ENCODE data around the gene SPTAN1. TPM values are rescaled to one million over a fixed set of nuclear protein-coding genes. Genes with fewer than 3 reads are reported as not detected.
"Not testable (repeated sequence)": the region's sequence is repeated elsewhere in the genome, so short reads cannot be mapped to it uniquely, and the experiment has no call there.

Gene SPTAN1
- total RNA-seq (ENCODE audit: unreplicated experiment), result 810 TPM
- long read RNA-seq, full-length matches to known transcripts, result 7 of 27 reads
- long read RNA-seq, partial matches to known transcripts, result 19 of 27 reads
- long read RNA-seq, other reads (novel, unspliced or antisense), result 1 of 27 reads

DNA sequence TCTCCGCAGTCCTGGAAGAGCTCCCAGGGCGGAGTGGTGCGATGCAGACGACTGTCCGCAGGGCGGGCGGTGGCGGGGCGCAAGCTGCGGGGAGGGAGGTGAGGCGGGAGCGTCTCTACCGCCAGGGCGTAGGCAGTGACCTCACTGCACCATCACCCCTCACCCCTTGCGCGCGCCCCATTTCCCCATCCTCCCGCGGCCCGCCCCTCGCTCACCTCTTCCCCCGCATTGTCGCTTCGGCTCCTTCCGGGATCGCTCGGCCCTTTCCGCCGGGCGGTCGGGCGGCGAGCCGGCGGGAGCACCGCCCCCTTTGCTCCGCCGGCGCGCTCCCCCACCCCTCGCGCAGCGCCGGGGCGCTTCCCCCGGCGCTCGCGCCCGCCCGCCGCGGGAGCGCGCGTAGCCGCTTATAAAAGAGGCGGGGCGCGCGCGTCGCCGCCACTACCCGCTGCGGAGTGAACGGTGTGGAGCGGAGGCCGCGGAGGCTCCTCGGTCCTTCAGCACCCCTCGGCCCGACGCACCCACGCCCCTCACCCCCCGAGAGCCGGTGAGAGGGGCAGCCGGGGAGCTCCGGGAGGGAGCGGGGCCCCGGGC is at the start of gene SPTAN1:
Gene SPTAN1, plus strand, starts transcription at position 435 of the 591 bp plus-strand sequence. CDS start 14,154 bp downstream, outside the sequence.
- TF ChIP-seq, protein P1, sequence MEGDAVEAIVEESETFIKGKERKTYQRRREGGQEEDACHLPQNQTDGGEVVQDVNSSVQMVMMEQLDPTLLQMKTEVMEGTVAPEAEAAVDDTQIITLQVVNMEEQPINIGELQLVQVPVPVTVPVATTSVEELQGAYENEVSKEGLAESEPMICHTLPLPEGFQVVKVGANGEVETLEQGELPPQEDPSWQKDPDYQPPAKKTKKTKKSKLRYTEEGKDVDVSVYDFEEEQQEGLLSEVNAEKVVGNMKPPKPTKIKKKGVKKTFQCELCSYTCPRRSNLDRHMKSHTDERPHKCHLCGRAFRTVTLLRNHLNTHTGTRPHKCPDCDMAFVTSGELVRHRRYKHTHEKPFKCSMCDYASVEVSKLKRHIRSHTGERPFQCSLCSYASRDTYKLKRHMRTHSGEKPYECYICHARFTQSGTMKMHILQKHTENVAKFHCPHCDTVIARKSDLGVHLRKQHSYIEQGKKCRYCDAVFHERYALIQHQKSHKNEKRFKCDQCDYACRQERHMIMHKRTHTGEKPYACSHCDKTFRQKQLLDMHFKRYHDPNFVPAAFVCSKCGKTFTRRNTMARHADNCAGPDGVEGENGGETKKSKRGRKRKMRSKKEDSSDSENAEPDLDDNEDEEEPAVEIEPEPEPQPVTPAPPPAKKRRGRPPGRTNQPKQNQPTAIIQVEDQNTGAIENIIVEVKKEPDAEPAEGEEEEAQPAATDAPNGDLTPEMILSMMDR (IDR thresholded peaks at IDR 0.05; ENCODE audit: unreplicated experiment), result no peak
- Mint-ChIP-seq H3K4me1 (ENCODE audit: unreplicated experiment) (peaks cover 24% of the 10 kb centered on the region), H3K27ac (ENCODE audit: unreplicated experiment) (peak within 1 kb of the TSS; percentile 96), H3K36me3 (ENCODE audit: low read depth, unreplicated experiment) (no peaks in the 10 kb centered on the region), H3K27me3 (ENCODE audit: unreplicated experiment) (peaks cover 7% of the 10 kb centered on the region), H3K9me3 (ENCODE audit: unreplicated experiment) (no peaks in the 10 kb centered on the region), H3K4me3 (ENCODE audit: unreplicated experiment) (peak within 1 kb of the TSS; percentile 94)
- DNase-seq (ENCODE audit: low spot score), result peak; percentile 92

DNA sequence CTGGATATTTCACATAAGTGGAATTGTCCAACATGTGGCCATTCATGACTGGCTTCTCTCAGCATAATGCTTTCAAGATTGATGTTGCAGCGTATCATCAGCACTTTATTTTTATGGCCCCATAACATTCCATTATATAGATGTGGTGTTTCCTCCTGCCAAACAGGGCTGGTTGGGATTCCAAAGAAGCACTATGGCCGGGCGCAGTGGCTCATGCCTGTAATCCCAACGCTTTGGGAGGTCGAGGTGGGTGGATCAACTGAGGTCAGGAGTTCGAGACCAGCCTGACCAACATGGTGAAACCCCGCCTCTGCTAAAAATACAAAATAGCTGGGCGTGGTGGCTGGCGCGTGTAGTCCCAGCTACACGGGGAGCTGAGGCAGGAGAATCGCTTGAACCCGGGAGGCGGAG is 49.0 kb upstream of the SPTAN1 start:
- Mint-ChIP-seq H3K4me3 (ENCODE audit: unreplicated experiment) (peak overlapping the region; percentile 57), H3K4me1 (ENCODE audit: unreplicated experiment) (peaks cover 23% of the 10 kb centered on the region), H3K36me3 (ENCODE audit: low read depth, unreplicated experiment) (peaks cover 27% of the 10 kb centered on the region)
- not testable (repeated sequence) for H3K9me3 Mint-ChIP-seq (ENCODE audit: unreplicated experiment); H3K27ac Mint-ChIP-seq (ENCODE audit: unreplicated experiment); DNase-seq (ENCODE audit: low spot score); H3K27me3 Mint-ChIP-seq (ENCODE audit: unreplicated experiment)

DNA sequence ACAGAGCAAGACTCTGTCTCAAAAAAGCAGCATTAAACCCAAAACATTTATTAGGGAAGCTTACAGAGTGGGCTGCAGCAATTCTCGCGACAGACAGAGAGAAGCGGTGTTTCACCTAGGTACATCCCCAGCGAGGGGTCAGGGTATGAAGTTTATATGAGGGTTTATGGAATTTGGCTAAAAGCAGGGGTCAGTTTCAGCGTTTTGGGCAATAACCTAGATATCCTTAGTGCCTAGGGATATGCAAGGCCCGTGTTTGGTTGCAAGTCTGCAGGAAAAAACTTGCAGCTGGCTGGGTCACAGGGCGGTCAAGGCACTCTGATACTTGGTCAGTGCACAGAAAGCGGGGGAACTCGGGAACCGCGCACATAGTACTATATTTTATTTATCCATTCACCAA is 48.5 kb upstream of the SPTAN1 start:
- H3K36me3 Mint-ChIP-seq (ENCODE audit: low read depth, unreplicated experiment), result peaks cover 27% of the 10 kb centered on the region
- TF ChIP-seq, protein P1 (IDR thresholded peaks at IDR 0.05; ENCODE audit: unreplicated experiment), result no peak
- peak overlapping the region; percentile 57 for H3K4me3 Mint-ChIP-seq (ENCODE audit: unreplicated experiment)
- H3K27ac Mint-ChIP-seq (ENCODE audit: unreplicated experiment), result no peak overlapping the region
- peaks cover 23% of the 10 kb centered on the region for H3K4me1 Mint-ChIP-seq (ENCODE audit: unreplicated experiment)
- no peaks in the 10 kb centered on the region for H3K27me3 Mint-ChIP-seq (ENCODE audit: unreplicated experiment)
- no peaks in the 10 kb centered on the region for H3K9me3 Mint-ChIP-seq (ENCODE audit: unreplicated experiment)
- no peak for DNase-seq (ENCODE audit: low spot score)

DNA sequence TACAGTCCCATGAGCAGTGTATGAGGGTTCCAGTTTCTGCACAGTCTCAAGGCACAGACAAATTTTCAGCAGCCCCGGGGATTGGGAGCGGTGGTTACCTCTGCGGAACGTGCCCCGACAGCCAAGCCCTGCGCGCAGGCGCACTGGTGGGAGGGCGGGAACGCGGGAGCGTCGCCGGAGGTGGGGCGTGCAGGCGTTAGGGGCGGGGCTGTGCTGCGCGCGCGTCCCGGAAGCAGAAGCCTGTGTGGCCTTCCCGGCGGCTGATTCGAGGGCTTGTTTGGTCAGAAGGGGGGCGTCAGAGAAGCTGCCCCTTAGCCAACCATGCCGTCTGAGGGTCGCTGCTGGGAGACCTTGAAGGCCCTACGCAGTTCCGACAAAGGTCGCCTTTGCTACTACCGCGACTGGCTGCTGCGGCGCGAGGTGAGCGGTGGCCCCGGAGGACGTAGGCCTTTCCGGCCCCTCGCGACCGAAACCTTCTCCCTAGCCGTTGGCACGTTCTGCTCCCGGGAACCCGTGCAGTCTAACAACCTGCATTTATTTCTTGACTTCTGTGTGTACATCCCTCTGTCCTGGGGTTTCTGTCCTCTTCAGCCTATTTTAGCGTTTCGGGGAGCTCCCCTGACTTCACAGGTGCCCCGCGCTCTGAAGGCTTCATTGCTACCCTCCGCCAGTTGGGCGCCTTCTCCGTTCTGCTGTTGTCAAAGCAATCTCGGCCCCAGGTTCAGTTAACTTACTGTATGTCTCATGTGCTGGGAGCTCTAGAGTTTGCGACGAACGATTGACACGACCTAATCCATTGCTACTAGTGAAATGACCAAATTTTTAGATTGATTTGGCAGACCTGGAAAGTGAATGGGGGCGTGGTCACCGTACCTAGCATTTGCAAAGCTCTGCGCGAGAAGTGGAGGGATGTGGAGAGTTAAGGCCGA is 47.6 kb upstream of the SPTAN1 start, which contains the start of gene GLE1:
Gene GLE1, plus strand, starts transcription at position 235 of the 929 bp plus-strand sequence. Its CDS starts 87 bp downstream, at position 322.
- peaks cover 26% of the 10 kb centered on the region for H3K36me3 Mint-ChIP-seq (ENCODE audit: low read depth, unreplicated experiment)
- no peaks in the 10 kb centered on the region for H3K9me3 Mint-ChIP-seq (ENCODE audit: unreplicated experiment)
- H3K4me3 Mint-ChIP-seq (ENCODE audit: unreplicated experiment), result peak within 1 kb of the TSS; percentile 98
- H3K27me3 Mint-ChIP-seq (ENCODE audit: unreplicated experiment), result no peaks in the 10 kb centered on the region
- peak within 1 kb of the TSS; percentile 93 for H3K27ac Mint-ChIP-seq (ENCODE audit: unreplicated experiment)
- peak; percentile 97 for DNase-seq (ENCODE audit: low spot score)
- TF ChIP-seq, protein P1 (IDR thresholded peaks at IDR 0.05; ENCODE audit: unreplicated experiment), result no peak
- H3K4me1 Mint-ChIP-seq (ENCODE audit: unreplicated experiment), result peaks cover 19% of the 10 kb centered on the region

DNA sequence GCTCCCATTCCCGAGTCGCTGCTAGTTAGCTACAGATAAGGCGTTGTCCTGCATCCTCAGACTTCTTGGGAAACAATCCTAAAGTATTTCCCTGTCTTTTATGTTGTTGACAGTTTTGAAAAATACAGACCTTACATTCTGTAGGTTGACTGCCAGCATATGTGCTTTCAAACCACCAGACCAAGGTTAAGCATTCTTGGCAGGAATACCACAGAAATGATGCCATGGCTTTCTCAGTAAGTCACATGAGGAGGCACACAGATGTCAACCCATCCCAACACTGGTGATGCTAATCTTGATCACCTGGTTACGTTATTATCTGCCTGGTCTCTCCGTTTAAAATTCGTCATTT is 47.0 kb upstream of the SPTAN1 start:
- TF ChIP-seq, protein P1 (IDR thresholded peaks at IDR 0.05; ENCODE audit: unreplicated experiment), result no peak
- Mint-ChIP-seq H3K27me3 (ENCODE audit: unreplicated experiment) (no peaks in the 10 kb centered on the region), H3K4me1 (ENCODE audit: unreplicated experiment) (peaks cover 13% of the 10 kb centered on the region), H3K36me3 (ENCODE audit: low read depth, unreplicated experiment) (peaks cover 19% of the 10 kb centered on the region), H3K4me3 (ENCODE audit: unreplicated experiment) (peak overlapping the region; percentile 98), H3K9me3 (ENCODE audit: unreplicated experiment) (no peaks in the 10 kb centered on the region), H3K27ac (ENCODE audit: unreplicated experiment) (peak overlapping the region; percentile 44)
- no peak for DNase-seq (ENCODE audit: low spot score)

DNA sequence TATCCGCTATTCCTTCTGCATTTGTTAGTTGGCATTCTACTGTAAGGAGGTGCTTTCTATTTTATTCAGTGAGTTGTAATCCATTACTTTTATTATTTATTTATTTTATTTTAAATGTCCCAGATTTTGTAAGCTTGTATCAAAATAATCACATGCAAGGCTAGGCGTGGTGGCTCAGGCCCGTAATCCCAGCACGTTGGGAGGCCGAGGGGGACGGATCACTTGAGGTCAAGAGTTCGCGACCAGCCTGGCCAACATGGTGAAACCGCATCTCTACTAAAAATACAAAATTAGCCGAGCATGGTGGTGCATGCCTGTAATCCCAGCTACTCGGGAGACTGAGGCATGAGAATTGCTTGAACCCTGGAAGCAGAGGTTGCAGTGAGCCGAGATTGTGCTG is 46.5 kb upstream of the SPTAN1 start:
- Mint-ChIP-seq H3K4me3 (ENCODE audit: unreplicated experiment) (peak overlapping the region; percentile 98), H3K36me3 (ENCODE audit: low read depth, unreplicated experiment) (peaks cover 15% of the 10 kb centered on the region)
- not testable (repeated sequence) for H3K27me3 Mint-ChIP-seq (ENCODE audit: unreplicated experiment); H3K9me3 Mint-ChIP-seq (ENCODE audit: unreplicated experiment); H3K27ac Mint-ChIP-seq (ENCODE audit: unreplicated experiment); DNase-seq (ENCODE audit: low spot score); H3K4me1 Mint-ChIP-seq (ENCODE audit: unreplicated experiment)
